K562 (cell line): Measurements from ENCODE around the gene SFSWAP. TPM values are rescaled to one million over a fixed set of nuclear protein-coding genes. Genes with fewer than 3 reads are reported as not detected.

Experiments used
- CHAMP1 ChIP-seq: fragments of 450-650 bp; IDR thresholded peaks from 2 replicates; pipeline ENCODE4 v1.6.1; 2016; ENCODE audit warnings: mild to moderate bottlenecking
- CREB3 ChIP-seq: fragments of 450-650 bp; conservative IDR thresholded peaks from 2 replicates; pipeline ENCODE4 v1.6.1; 2016; ENCODE audit warnings: missing genetic modification characterization, low read depth, mild to moderate bottlenecking, missing compliant biosample characterization, moderate library complexity
- DACH1 ChIP-seq: fragments of 450-650 bp; IDR thresholded peaks from 2 replicates; pipeline ENCODE4 v1.6.1; 2018; ENCODE audit not compliant: partially characterized antibody
- E2F3 ChIP-seq: fragments of 250-450 bp; sonication (Bioruptor Pico); IDR thresholded peaks from 2 replicates; pipeline ENCODE4 v1.4.0; 2020; ENCODE audit warnings: mild to moderate bottlenecking
- ELK3 ChIP-seq: fragments of 450-650 bp; formaldehyde crosslinking; IDR thresholded peaks from 2 replicates; pipeline ENCODE4 v1.4.0; 2020; ENCODE audit warnings: mild to moderate bottlenecking
- GTF2A2 ChIP-seq: IDR thresholded peaks from 2 replicates; pipeline ENCODE4 v1.6.1; 2016; ENCODE audit warnings: mild to moderate bottlenecking, missing genetic modification characterization, missing compliant biosample characterization
- PATZ1 ChIP-seq: fragments of 250-450 bp; sonication (Bioruptor Pico); IDR thresholded peaks from 2 replicates; pipeline ENCODE4 v1.5.0; 2020; ENCODE audit warnings: mild to moderate bottlenecking, borderline replicate concordance
- PCBP1 ChIP-seq: fragments of 200-400 bp; formaldehyde crosslinking; IDR thresholded peaks from 2 replicates; pipeline ENCODE4 v1.6.1; 2018; ENCODE audit warnings: mild to moderate bottlenecking, low read depth, low read length; ENCODE audit not compliant: poor library complexity, severe bottlenecking
- RBM14 ChIP-seq: fragments of 200-400 bp; formaldehyde crosslinking; IDR thresholded peaks from 2 replicates; pipeline ENCODE4 v1.6.1; 2018; ENCODE audit warnings: low read depth, mild to moderate bottlenecking, low read length, moderate library complexity, borderline replicate concordance; ENCODE audit not compliant: insufficient read depth
- SNIP1 ChIP-seq: fragments of 450-650 bp; IDR thresholded peaks from 2 replicates; pipeline ENCODE4 v1.7.1; 2017; ENCODE audit warnings: low read depth, mild to moderate bottlenecking
- TFE3 ChIP-seq: fragments of 450-650 bp; formaldehyde crosslinking; IDR thresholded peaks from 2 replicates; pipeline ENCODE4 v1.4.0; 2020; ENCODE audit warnings: mild to moderate bottlenecking, mixed read lengths
- U2AF2 ChIP-seq: fragments of 200-400 bp; formaldehyde crosslinking; optimal IDR thresholded peaks from 2 replicates; pipeline ENCODE3; 2017; ENCODE audit warnings: low read depth, mild to moderate bottlenecking, low read length
- ZNF518B ChIP-seq: fragments of 250-450 bp; sonication (Bioruptor Pico); IDR thresholded peaks from 2 replicates; pipeline ENCODE4 v1.5.0; 2021; ENCODE audit warnings: mild to moderate bottlenecking, moderate library complexity
- polyA plus RNA-seq, 8 experiments: library from polyadenylated mRNA; depleted of rRNA in 4 of 8; stranded (reverse) in 5 of 8; unstranded in 3 of 8; fragments of >200 nt; fragmentation: Nextera tagmentation in 2 of 8; fragmentation: Illumina TruSeq in 1 of 8; extraction: Ambion mirVana in 2 of 8; extraction: Trizol in 1 of 8; gene quantifications; 2 replicates each; pipeline versions ENCODE4 v1.2.1 to v1.2.3, GENCODE V29; 2011 to 2014; ENCODE audit warnings: inconsistent platforms in 1 of 8, missing spikeins in 1 of 8
- total RNA-seq, 7 experiments: library from RNA; depleted of rRNA in 6 of 7; stranded (reverse); fragments of >200 nt in 6 of 7; fragmentation: Illumina TruSeq in 2 of 7; extraction: Trizol in 2 of 7; gene quantifications; 2 replicates each; pipeline versions ENCODE4 v1.2.1 to v1.2.3, GENCODE V29; 2011 to 2021; ENCODE audit warnings: low replicate concordance in 1 of 7

SFSWAP gene
- total and polyA plus RNA-seq, 9 of the 15 experiments (the other 6 are each of a cell fraction or from before 2014, with no cell fraction given) = 2.4 to 60.4 (median 32.6) TPM

GRCh38 chr12:131710464-131711457 lies at the start of gene SFSWAP (continued):
- TF ChIP-seq CREB3 (tag) (peak; percentile 75; the same call in 1 of the 2 replicates), CHAMP1 (no peak), SNIP1 (no peak), E2F3 (CRISPR knock-in tag) (0 out of 2 replicates have a peak, but pooled peaks have one; percentile 44), RBM14 (no peak), ELK3 (CRISPR knock-in tag) (no peak), TFE3 (CRISPR knock-in tag) (no peak), PCBP1 (peak; percentile 56), DACH1 (no peak), GTF2A2 (tag) (peak; percentile 80), ZNF518B (CRISPR knock-in tag) (no peak), PATZ1 (no peak), U2AF2 (no peak)
